Measurements from ENCODE around the gene ZNF148.

The ZNF148 gene

GRCh38 chr3:125192190-125193035 lies 182.7 kb downstream of the ZNF148 start:
- Histone ChIP-seq H3K27ac (no peak overlapping the region), H3K4me3 (no peak overlapping the region), H3K9me3 (no peaks in the 10 kb centered on the region), H3K36me3 (peaks cover 0 to 9% (median 0%) of the 10 kb centered on the region in 3 donors), H3K27me3 (no peaks in the 10 kb centered on the region), H3K4me1 (no peaks in the 10 kb centered on the region)
- DNase-seq, result no peak
- intact Hi-C loops (cut with DNase I; ENCODE audit: low total_unique reads), result no loop called here
- no peak for TF ChIP-seq CTCF (IDR thresholded peaks at IDR 0.05)

GRCh38 chr3:125191730-125192129 lies 183.4 kb downstream of the ZNF148 start:
- TF ChIP-seq CTCF (IDR thresholded peaks at IDR 0.05), result no peak
- intact Hi-C loops (cut with DNase I; ENCODE audit: low total_unique reads), result no loop called here
- DNase-seq, result no peak
- peaks cover 0 to 9% (median 0%) of the 10 kb centered on the region in 3 donors for H3K36me3 ChIP-seq
- H3K4me3 ChIP-seq, result no peak overlapping the region
- H3K4me1 ChIP-seq, result peaks cover 0 to 1% (median under 1%) of the 10 kb centered on the region in 4 donors
- no peak overlapping the region for H3K27ac ChIP-seq
- no peaks in the 10 kb centered on the region for H3K9me3 ChIP-seq
- H3K27me3 ChIP-seq, result no peaks in the 10 kb centered on the region

- Histone ChIP-seq H3K27me3 (no peaks in the 10 kb centered on the region), H3K4me3 (no peak overlapping the region), H3K9me3 (no peaks in the 10 kb centered on the region), H3K4me1 (peaks cover 0 to 6% (median 5%) of the 10 kb centered on the region in 4 donors), H3K27ac (no peak overlapping the region), H3K36me3 (peaks cover 0 to 9% (median 0%) of the 10 kb centered on the region in 3 donors)
- no peak for DNase-seq
- intact Hi-C loops (cut with DNase I; ENCODE audit: low total_unique reads), result no loop called here
- TF ChIP-seq CTCF (IDR thresholded peaks at IDR 0.05), result no peak
Observed at GRCh38 chr3:125191256-125191655, 183.9 kb downstream of the ZNF148 start.

GRCh38 chr3:125190786-125191185 lies 184.3 kb downstream of the ZNF148 start:
- TF ChIP-seq CTCF (IDR thresholded peaks at IDR 0.05), result no peak
- no peak for DNase-seq
- Histone ChIP-seq H3K36me3 (peaks cover 0 to 9% (median 0%) of the 10 kb centered on the region in 3 donors), H3K9me3 (no peaks in the 10 kb centered on the region), H3K4me1 (peaks cover 0 to 11% (median 9%) of the 10 kb centered on the region in 4 donors), H3K27ac (no peak overlapping the region), H3K4me3 (no peak overlapping the region), H3K27me3 (no peaks in the 10 kb centered on the region)
- intact Hi-C loops (cut with DNase I; ENCODE audit: low total_unique reads), result no loop called here

- no peaks in the 10 kb centered on the region for H3K27me3 ChIP-seq
- intact Hi-C loops (cut with DNase I; ENCODE audit: low total_unique reads), result no loop called here
- TF ChIP-seq CTCF (IDR thresholded peaks at IDR 0.05), result no peak
Observed at GRCh38 chr3:125189378-125190165, 185.6 kb downstream of the ZNF148 start.

More at GRCh38 chr3:125189378-125190165, 185.6 kb downstream of the ZNF148 start:
- Histone ChIP-seq H3K4me1 (peaks cover 0 to 14% (median 9%) of the 10 kb centered on the region in 4 donors), H3K9me3 (no peaks in the 10 kb centered on the region), H3K4me3 (no peak overlapping the region), H3K27ac (no peak overlapping the region), H3K36me3 (peaks cover 0 to 9% (median 0%) of the 10 kb centered on the region in 3 donors)
- DNase-seq, result no peak

Data from tibial artery (tissue), 4 donors.